ENCODE data around the gene TLK1. TPM values are rescaled to one million over a fixed set of nuclear protein-coding genes. Genes with fewer than 3 reads are reported as not detected.

Gene TLK1
- polyA plus RNA-seq, 1 of the 3 experiments (the other 2 are of a cell fraction): 4.8 TPM

- no peak for TF ChIP-seq IRF3 (IDR thresholded peaks at IDR 0.05; ENCODE audit: low read depth, low read length)
Measured at GRCh38 chr2:171134624-171135230, 26.0 kb downstream of the TLK1 start (continued).

- H3K4me2 ChIP-seq: no peak overlapping the region
- H3K36me3 ChIP-seq (replicated peaks in 1 of 2; ENCODE audit: control insufficient read depth in 1 of 2, insufficient read depth in 2 of 2, low read length in 1 of 2): peaks cover 0 to 9% of the 10 kb centered on the region in 2 experiments
- CTCF ChIA-PET: interaction anchor here (1.2 to 1.4 kb wide), 2 partner anchors 15 to 45 kb away, joined by 3 to 4 read pairs; no protein-coding TSS in a partner anchor
- peaks cover 95% of the 10 kb centered on the region for H3K79me2 ChIP-seq (ENCODE audit: insufficient read depth)
- peaks cover 12% of the 10 kb centered on the region for H3F3A ChIP-seq (replicated peaks; ENCODE audit: insufficient read depth)
- H3K27me3 ChIP-seq (ENCODE audit: insufficient read depth): no peaks in the 10 kb centered on the region
- H2AFZ ChIP-seq (ENCODE audit: low read depth): no peak overlapping the region
- no peaks in the 10 kb centered on the region for H3K9me2 ChIP-seq
- H3K9ac ChIP-seq: no peak overlapping the region
- peaks cover 76% of the 10 kb centered on the region for H4K20me1 ChIP-seq (ENCODE audit: insufficient read depth)
- TF ChIP-seq GABPA (IDR thresholded peaks at IDR 0.05; ENCODE audit: low read depth): no peak
- TF ChIP-seq ZBTB33 (IDR thresholded peaks at IDR 0.05; ENCODE audit: borderline replicate concordance, low read depth): no peak
- no peak for TF ChIP-seq CHD2 (IDR thresholded peaks at IDR 0.05; ENCODE audit: low read length, partially characterized antibody)
- no peak for TF ChIP-seq SMC3 (IDR thresholded peaks at IDR 0.05; ENCODE audit: low read depth, low read length)
- peaks cover 2 to 10% of the 10 kb centered on the region in 2 experiments; a peak in 2 of 4 replicates for H3K4me1 ChIP-seq (ENCODE audit: control insufficient read depth in 1 of 2, insufficient read depth in 2 of 2, low read depth in 1 of 2, low read length in 1 of 2)
- no peak overlapping the region for H3K27ac ChIP-seq (ENCODE audit: low read depth in 2 of 2, low read length in 1 of 2)
- H3K4me3 ChIP-seq (ENCODE audit: low read depth in 2 of 2, low read length in 1 of 2): no peak overlapping the region
- POLR2A ChIA-PET: no interaction called here
- DNase-seq: no peak
- no peaks in the 10 kb centered on the region for H3K9me3 ChIP-seq
- 80% methylated on average over 5 of the region's 5 CpGs for WGBS (ENCODE audit: low lambda C conversion rate)
Measured at GRCh38 chr2:171132086-171132485, 28.6 kb downstream of the TLK1 start.

- Histone ChIP-seq H3K27ac (ENCODE audit: low read depth in 2 of 2, low read length in 1 of 2) (no peak overlapping the region), H3K9me2 (no peaks in the 10 kb centered on the region), H3K4me1 (ENCODE audit: control insufficient read depth in 1 of 2, insufficient read depth in 2 of 2, low read depth in 1 of 2, low read length in 1 of 2) (no peaks in the 10 kb centered on the region; a peak in 1 of 4 replicates), H3K79me2 (ENCODE audit: insufficient read depth) (peaks cover 95% of the 10 kb centered on the region), H4K20me1 (ENCODE audit: insufficient read depth) (peaks cover 76% of the 10 kb centered on the region), H3K4me2 (no peak overlapping the region), H3F3A (replicated peaks; ENCODE audit: insufficient read depth) (peaks cover 12% of the 10 kb centered on the region), H3K9me3 (no peaks in the 10 kb centered on the region), H3K27me3 (ENCODE audit: insufficient read depth) (no peaks in the 10 kb centered on the region), H3K36me3 (replicated peaks in 1 of 2; ENCODE audit: control insufficient read depth in 1 of 2, insufficient read depth in 2 of 2, low read length in 1 of 2) (peaks cover 0 to 5% of the 10 kb centered on the region in 2 experiments), H3K4me3 (ENCODE audit: low read depth in 2 of 2, low read length in 1 of 2) (no peak overlapping the region), H2AFZ (ENCODE audit: low read depth) (no peak overlapping the region), H3K9ac (no peak overlapping the region)
- ChIA-PET CTCF (interaction anchor here (1.2 kb wide), 1 partner anchor 42 kb away, joined by 3 read pairs; no protein-coding TSS in a partner anchor), POLR2A (no interaction called here)
- 83% methylated on average over 1 of the region's 1 CpG for WGBS (ENCODE audit: low lambda C conversion rate)
- no peak for DNase-seq
- no peak for TF ChIP-seq REST (IDR thresholded peaks at IDR 0.05; ENCODE audit: low read depth, low read length)
- no peak for TF ChIP-seq RCOR1 (IDR thresholded peaks at IDR 0.05; ENCODE audit: low read length)
- no peak for TF ChIP-seq ELF1 (IDR thresholded peaks at IDR 0.05)
- no peak for TF ChIP-seq FOXJ3 (CRISPR knock-in tag; IDR thresholded peaks at IDR 0.05)
- no peak for TF ChIP-seq TAF1 (IDR thresholded peaks at IDR 0.05; ENCODE audit: borderline replicate concordance, low read depth, low read length)
- no peak for TF ChIP-seq EP300 (IDR thresholded peaks at IDR 0.05; ENCODE audit: borderline replicate concordance in 1 of 2, low read depth in 1 of 2, low read length in 1 of 2)
- no peak for TF ChIP-seq FOSL2 (IDR thresholded peaks at IDR 0.05; ENCODE audit: borderline replicate concordance, low read depth)
- TF ChIP-seq RAD21 (IDR thresholded peaks at IDR 0.05; ENCODE audit: low read length): no peak
- TF ChIP-seq USF1 (IDR thresholded peaks at IDR 0.05; ENCODE audit: borderline replicate concordance, low read depth): no peak
- TF ChIP-seq YY1 (IDR thresholded peaks at IDR 0.05; ENCODE audit: low read depth): no peak
- no peak for TF ChIP-seq MEF2A (IDR thresholded peaks at IDR 0.05; ENCODE audit: borderline replicate concordance, low read depth)
- no peak for TF ChIP-seq CHD2 (IDR thresholded peaks at IDR 0.05; ENCODE audit: low read length, partially characterized antibody)
- TF ChIP-seq JUND (IDR thresholded peaks at IDR 0.05): no peak
- no peak for TF ChIP-seq GABPA (IDR thresholded peaks at IDR 0.05; ENCODE audit: low read depth)
Measured at GRCh38 chr2:171128461-171128860, 32.2 kb downstream of the TLK1 start.
